ENCODE measurements around the gene EXOC2. TPM values are rescaled to one million over a fixed set of nuclear protein-coding genes. Genes with fewer than 3 reads are reported as not detected.

Gene EXOC2
- total and polyA plus RNA-seq, 10 of the 15 experiments (the other 5 are each of a cell fraction or from before 2014, with no cell fraction given): 8.7 to 32.8 (median 20.7) TPM

DNA sequence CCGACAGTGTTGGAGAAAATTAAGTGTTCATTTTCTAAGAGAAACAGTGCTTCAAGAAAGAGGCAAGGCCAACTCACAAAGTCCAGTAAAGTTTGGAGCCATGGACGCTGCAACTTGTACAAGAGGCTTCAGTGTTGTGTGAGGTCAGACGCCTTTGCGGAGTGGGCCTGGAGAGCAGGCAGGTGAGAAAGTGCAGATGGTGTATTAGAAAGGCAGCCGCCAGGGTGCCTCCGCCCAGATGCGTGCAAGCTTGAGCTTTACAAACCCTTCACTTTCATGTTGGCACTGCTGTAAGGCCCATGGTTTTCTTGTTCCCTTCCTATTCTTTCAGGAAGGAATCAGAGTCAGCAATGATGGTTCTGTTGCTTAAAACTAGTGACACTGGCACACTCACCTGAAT, 25.4 kb upstream of the EXOC2 start:
- H3K79me2 ChIP-seq (ENCODE audit: control insufficient read depth, insufficient read depth, low read length): no peaks in the 10 kb centered on the region
- H3K4me2 ChIP-seq (ENCODE audit: control insufficient read depth, insufficient read depth): no peak overlapping the region
- ChIA-PET POLR2A (no interaction called here), RAD21 (ENCODE audit: unreplicated experiment) (no interaction called here), CTCF (no interaction called here), SMC1A (ENCODE audit: uncharacterized antibody, unreplicated experiment) (no interaction called here)
- no peak for FAIRE-seq
- no peak overlapping the region for H3K27ac ChIP-seq (ENCODE audit: control insufficient read depth, insufficient read depth)
- H3K9ac ChIP-seq (ENCODE audit: control insufficient read depth, insufficient read depth, low read length): no peak overlapping the region
- H2AFZ ChIP-seq (ENCODE audit: control insufficient read depth, low read depth, low read length): no peak overlapping the region
- no peaks in the 10 kb centered on the region for H3K36me3 ChIP-seq (ENCODE audit: control insufficient read depth in 2 of 2, insufficient read depth in 2 of 2, low read length in 1 of 2)
- intact Hi-C loops (cut with micrococcal nuclease; ENCODE audit: unreplicated experiment): no loop called here
- no peak for ATAC-seq
- TF ChIP-seq PML (IDR thresholded peaks at IDR 0.05; ENCODE audit: low read length): no peak
- TF ChIP-seq BACH1 (IDR thresholded peaks at IDR 0.05; ENCODE audit: borderline replicate concordance): no peak
- TF ChIP-seq MTA2 (IDR thresholded peaks at IDR 0.05; ENCODE audit: low read depth): no peak
- TF ChIP-seq RFX5 (IDR thresholded peaks at IDR 0.05; ENCODE audit: low read depth, low read length): no peak
- TF ChIP-seq ESRRA (IDR thresholded peaks at IDR 0.05; ENCODE audit: low read length): no peak
- TF ChIP-seq, protein P1, sequence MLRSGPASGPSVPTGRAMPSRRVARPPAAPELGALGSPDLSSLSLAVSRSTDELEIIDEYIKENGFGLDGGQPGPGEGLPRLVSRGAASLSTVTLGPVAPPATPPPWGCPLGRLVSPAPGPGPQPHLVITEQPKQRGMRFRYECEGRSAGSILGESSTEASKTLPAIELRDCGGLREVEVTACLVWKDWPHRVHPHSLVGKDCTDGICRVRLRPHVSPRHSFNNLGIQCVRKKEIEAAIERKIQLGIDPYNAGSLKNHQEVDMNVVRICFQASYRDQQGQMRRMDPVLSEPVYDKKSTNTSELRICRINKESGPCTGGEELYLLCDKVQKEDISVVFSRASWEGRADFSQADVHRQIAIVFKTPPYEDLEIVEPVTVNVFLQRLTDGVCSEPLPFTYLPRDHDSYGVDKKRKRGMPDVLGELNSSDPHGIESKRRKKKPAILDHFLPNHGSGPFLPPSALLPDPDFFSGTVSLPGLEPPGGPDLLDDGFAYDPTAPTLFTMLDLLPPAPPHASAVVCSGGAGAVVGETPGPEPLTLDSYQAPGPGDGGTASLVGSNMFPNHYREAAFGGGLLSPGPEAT (IDR thresholded peaks at IDR 0.05; ENCODE audit: low read depth): no peak
- no peak for TF ChIP-seq NR2C2 (IDR thresholded peaks at IDR 0.05; ENCODE audit: borderline replicate concordance, control insufficient read depth, insufficient read length, low read depth)
- no peak for TF ChIP-seq SMARCA5 (IDR thresholded peaks at IDR 0.05)
- TF ChIP-seq TCF12 (IDR thresholded peaks at IDR 0.05; ENCODE audit: low read depth, low read length): no peak
- no peak for TF ChIP-seq IKZF2 (IDR thresholded peaks at IDR 0.05)
- no peak for TF ChIP-seq NFYA (IDR thresholded peaks at IDR 0.05; ENCODE audit: borderline replicate concordance, low read depth, low read length)
- TF ChIP-seq JUNB (IDR thresholded peaks at IDR 0.05): no peak
- TF ChIP-seq, protein P2, sequence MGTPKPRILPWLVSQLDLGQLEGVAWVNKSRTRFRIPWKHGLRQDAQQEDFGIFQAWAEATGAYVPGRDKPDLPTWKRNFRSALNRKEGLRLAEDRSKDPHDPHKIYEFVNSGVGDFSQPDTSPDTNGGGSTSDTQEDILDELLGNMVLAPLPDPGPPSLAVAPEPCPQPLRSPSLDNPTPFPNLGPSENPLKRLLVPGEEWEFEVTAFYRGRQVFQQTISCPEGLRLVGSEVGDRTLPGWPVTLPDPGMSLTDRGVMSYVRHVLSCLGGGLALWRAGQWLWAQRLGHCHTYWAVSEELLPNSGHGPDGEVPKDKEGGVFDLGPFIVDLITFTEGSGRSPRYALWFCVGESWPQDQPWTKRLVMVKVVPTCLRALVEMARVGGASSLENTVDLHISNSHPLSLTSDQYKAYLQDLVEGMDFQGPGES (IDR thresholded peaks at IDR 0.05): no peak
- no peak for TF ChIP-seq LARP7 (IDR thresholded peaks at IDR 0.05)
- TF ChIP-seq NFYB (IDR thresholded peaks at IDR 0.05; ENCODE audit: insufficient read depth, low read depth, low read length): no peak
- TF ChIP-seq POU2F2 (IDR thresholded peaks at IDR 0.05; ENCODE audit: borderline replicate concordance, low read depth, low read length): no peak
- no peak for TF ChIP-seq NR2F1 (conservative IDR thresholded peaks at IDR 0.05)
- H4K20me1 ChIP-seq (ENCODE audit: control insufficient read depth, insufficient read depth): no peaks in the 10 kb centered on the region
- in situ Hi-C loops (cut with MboI): no loop called here
- no peaks in the 10 kb centered on the region for H3K27me3 ChIP-seq (replicated peaks in 1 of 2; ENCODE audit: control insufficient read depth in 2 of 2, insufficient read depth in 2 of 2, low read length in 1 of 2)
- no peaks in the 10 kb centered on the region for H3K9me3 ChIP-seq (replicated peaks; ENCODE audit: control insufficient read depth, insufficient read depth, low read length)
- no peak overlapping the region for H3K4me3 ChIP-seq
- BruUV-seq (replicated peaks): no TSS peak
- no peak for DNase-seq (ENCODE audit: low read depth, low spot score)
- H3K4me1 ChIP-seq (ENCODE audit: control insufficient read depth, insufficient read depth, low read length): no peaks in the 10 kb centered on the region
- 83% methylated on average over 7 of the region's 7 CpGs for WGBS (ENCODE audit: insufficient coverage, insufficient replicate concordance, low lambda C conversion rate, missing lambda C conversion rate)
